ENCODE results near the gene SKP1.

The SKP1 gene

GRCh38 chr5:134129411-134130238, 47.1 kb downstream of the SKP1 start:
- DNase-seq (ENCODE audit: low spot score), result no peak
- peak overlapping the region; percentile 23 for H3K27ac ChIP-seq
- ChIA-PET CTCF (interaction anchor here (0.5 to 7.9 kb wide), 4 partner anchors 10 to 1010 kb away, joined by 3 to 39 read pairs (median 8); no protein-coding TSS in a partner anchor), POLR2A (ENCODE audit: low non-redundant PET) (no interaction called here)
- TF ChIP-seq CTCF (conservative IDR thresholded peaks at IDR 0.05; ENCODE audit: low read depth), result no peak

- ChIA-PET CTCF (interaction anchor here (1.0 to 7.9 kb wide), 4 partner anchors 11 to 89 kb away, joined by 3 to 39 read pairs (median 9); no protein-coding TSS in a partner anchor), POLR2A (ENCODE audit: low non-redundant PET) (no interaction called here)
- H3K27ac ChIP-seq, result peak overlapping the region; percentile 23
- DNase-seq (ENCODE audit: low spot score), result no peak
- TF ChIP-seq CTCF (conservative IDR thresholded peaks at IDR 0.05; ENCODE audit: low read depth), result no peak
Observed at GRCh38 chr5:134128648-134128995, 48.1 kb downstream of the SKP1 start.

GRCh38 chr5:134127988-134128647, 48.6 kb downstream of the SKP1 start:
- peak overlapping the region; percentile 23 for H3K27ac ChIP-seq
- POLR2A ChIA-PET (ENCODE audit: low non-redundant PET), result no interaction called here
- TF ChIP-seq CTCF (conservative IDR thresholded peaks at IDR 0.05; ENCODE audit: low read depth), result no peak
- DNase-seq (ENCODE audit: low spot score), result no peak
- CTCF ChIA-PET, result interaction anchor here (0.7 to 7.9 kb wide), 5 partner anchors 11 to 88 kb away, joined by 3 to 39 read pairs (median 5); no protein-coding TSS in a partner anchor

GRCh38 chr5:134127376-134127861, 49.3 kb downstream of the SKP1 start:
- POLR2A ChIA-PET (ENCODE audit: low non-redundant PET), result no interaction called here
- H3K27ac ChIP-seq, result peak overlapping the region; percentile 23; the same call in 1 of the 2 replicates
- CTCF ChIA-PET, result interaction anchor here (1.0 to 7.9 kb wide), 4 partner anchors 12 to 88 kb away, joined by 3 to 39 read pairs (median 9); no protein-coding TSS in a partner anchor
- TF ChIP-seq CTCF (conservative IDR thresholded peaks at IDR 0.05; ENCODE audit: low read depth), result no peak
- DNase-seq (ENCODE audit: low spot score), result no peak

GRCh38 chr5:134125039-134126015, 51.4 kb downstream of the SKP1 start:
- ChIA-PET CTCF (interaction anchor here (0.7 to 7.9 kb wide), 5 partner anchors 14 to 86 kb away, joined by 3 to 39 read pairs (median 6); no protein-coding TSS in a partner anchor), POLR2A (ENCODE audit: low non-redundant PET) (interaction anchor here (0.5 kb wide), 1 partner anchor 61 kb away, joined by 4 read pairs; no protein-coding TSS in a partner anchor)
- peak overlapping the region; percentile 95 for H3K27ac ChIP-seq
- DNase-seq (ENCODE audit: low spot score), result peak; percentile 86
- TF ChIP-seq CTCF (conservative IDR thresholded peaks at IDR 0.05; ENCODE audit: low read depth), result no peak
